Heart left ventricle (tissue), 16 donors: ENCODE measurements around the gene ATL2. TPM values are rescaled to one million over a fixed set of nuclear protein-coding genes. Genes with fewer than 3 reads are reported as not detected.

Source experiments
- ATAC-seq, 4 donors: fragments of 200-7000 bp; cut with Tn5 transposase; one replicate each; pipeline ENCODE4 v1.9.1; 2020 to 2022; ENCODE audit warnings: moderate library complexity in 4 of 4, mild to moderate bottlenecking in 3 of 4, moderate number of reproducible peaks in 1 of 4
- DNase-seq, 5 donors: peaks; one replicate each; pipeline ENCODE4 v3.0.0-alpha.2; 2020
- H3K27ac ChIP-seq, 12 donors: fragments of 200-600 bp; sonication (generic) in 4 of 12; one replicate each; pipeline versions ENCODE4 v1.5.0 to v1.8.0; 2016 to 2022; ENCODE audit warnings: mild to moderate bottlenecking in 2 of 12
- H3K27me3 ChIP-seq, 9 donors: fragments of 200-600 bp; sonication (generic) in 2 of 9; one replicate each; pipeline versions ENCODE4 v1.5.1 to v1.8.0; 2016 to 2022; ENCODE audit warnings: mild to moderate bottlenecking in 3 of 9
- H3K36me3 ChIP-seq, 9 donors: fragments of 200-600 bp; sonication (generic) in 2 of 9; one replicate each; pipeline versions ENCODE4 v1.5.0 to v1.8.0; 2018 to 2022; ENCODE audit warnings: mild to moderate bottlenecking in 2 of 9
- H3K4me1 ChIP-seq, 12 donors: fragments of 200-600 bp; sonication (generic) in 4 of 12; one replicate each; pipeline versions ENCODE4 v1.5.0 to v1.8.0; 2016 to 2022; ENCODE audit warnings: mild to moderate bottlenecking in 3 of 12
- H3K4me3 ChIP-seq, 12 donors: fragments of 200-600 bp; sonication (generic) in 4 of 12; one replicate each; pipeline versions ENCODE4 v1.5.0 to v1.8.0; 2017 to 2022; ENCODE audit warnings: mild to moderate bottlenecking in 9 of 12, moderate library complexity in 4 of 12
- H3K9me3 ChIP-seq, 12 donors: fragments of 200-600 bp; sonication (generic) in 4 of 12; one replicate each; pipeline versions ENCODE4 v1.5.0 to v1.8.0; 2016 to 2022; ENCODE audit warnings: mild to moderate bottlenecking in 1 of 12
- CTCF ChIP-seq, 12 donors: fragments of 200-600 bp; sonication (generic) in 4 of 12; IDR thresholded peaks; one replicate each; pipeline versions ENCODE4 v1.5.0 to v1.8.0; 2018 to 2022; ENCODE audit warnings: antibody characterized with exemption in 12 of 12, mild to moderate bottlenecking in 5 of 12
- POLR2A ChIP-seq, 2 donors: fragments of 450-650 bp; IDR thresholded peaks; one replicate each; pipeline ENCODE4 v1.6.1; 2017; ENCODE audit warnings: antibody characterized with exemption in 2 of 2, mild to moderate bottlenecking in 2 of 2, moderate library complexity in 2 of 2
- WGBS, 4 donors: extraction: QIAGEN DNeasy Blood & Tissue Kit in 2 of 4; methylation state at CpG; one replicate each; pipeline versions ENCODE4 v1.1.5 to v1.1.7; 2013 to 2018; 5-methylcytosine and 5-hydroxymethylcytosine counted together
- intact Hi-C, 10 donors: fragments of 100-400 bp; cut with DNase I; formaldehyde crosslinking; loops; one replicate each; pipeline versions ENCODE4 v1.11.1 to v1.14.2; 2022
- polyA plus RNA-seq, 2 donors: library from polyadenylated mRNA; stranded (reverse); fragments of 200-250 nt; gene quantifications; one replicate each; pipeline ENCODE4 v1.2.3, GENCODE V29; 2013
- total RNA-seq, 9 donors: library from RNA; depleted of rRNA in 2 of 9; stranded (reverse); fragments of >200 nt in 2 of 9; fragmentation: NEBNext Ultra II Directional in 3 of 9; extraction: Animal tissue kit (Norgen Biotek cat#: 25700) in 3 of 9; gene quantifications; one replicate each; pipeline versions ENCODE4 v1.1.0 to v1.2.4, GENCODE V29; 2016 to 2023
- donor health status: ischemic (EF 13 %, LVEDD 7.1; RV severe dilation, severe dysfunction).
- donor health status: healthy with polysubstance abuse.
- donor health status: DM: no; HTN: yes; CAD: no.
- donor health status: DM: no; HTN: no; CAD: no.
- donor health status: ischemic (EF 25% LVEDD 6.9; RV normal size, moderate dysfunction).
- donor health status: ischemic (EF 25% LVEDD 5.7; RV mildly dilated, moderate dysfunction).
- donor health status: healthy.
- donor health status: DM: yes; HTN: yes; CAD: no.
- donor health status: ischemic (EF 35%, LVEDD 5.7; RV mildly dilated, moderate dysfunction).
- donor health status: nonischemic (EF 11% LVEDD 7.7; RV severe dilation, severe dysfunction).
- donor health status: DM: yes; HTN: yes; CAD: no.
- donor health status: PGD.
- donor health status: ischemic (EF 29% LVEDD 5.4; RV normal size, mild dysfunction).
- donor health status: nonischemic (EF 23%, LVEDD 6.1; RV moderate dilation, normal function).

The ATL2 gene
- total and polyA plus RNA-seq, 11 donors = 8.7 to 41.9 (median 30.4) TPM

- H3K36me3 ChIP-seq = no peaks in the 10 kb centered on the region
- H3K4me3 ChIP-seq = no peak overlapping the region
- peak; percentile 49 to 92 (median 87) for ATAC-seq
- H3K27me3 ChIP-seq = no peaks in the 10 kb centered on the region
- peaks cover 0 to 5% (median 2%) of the 10 kb centered on the region in 12 donors for H3K9me3 ChIP-seq
- no peak for TF ChIP-seq CTCF (IDR thresholded peaks at IDR 0.05)
- TF ChIP-seq POLR2A (IDR thresholded peaks at IDR 0.05) = no peak
- peak overlapping the region; percentile 33 to 86 (median 65) for H3K27ac ChIP-seq
- WGBS, 4 donors = 49 to 59% (median 51%) methylated on average over 4 of the region's 4 CpGs
- H3K4me1 ChIP-seq = peaks cover 0 to 42% (median 18%) of the 10 kb centered on the region in 12 donors
- intact Hi-C loops = loop anchor here in 1 of 10 donors (2.0 kb wide), 1 partner anchor 30 kb away; the partner anchor contains the start of gene ATL2
- DNase-seq = peak in 4 of 5 donors; percentile 31 to 33 (median 32)
These were observed 30.1 kb upstream of the ATL2 start for GRCh38 chr2:38407111-38407682.

GRCh38 chr2:38406597-38407110 is 29.6 kb upstream of the ATL2 start:
- Histone ChIP-seq H3K4me3 (no peak overlapping the region), H3K36me3 (no peaks in the 10 kb centered on the region), H3K4me1 (peaks cover 0 to 42% (median 18%) of the 10 kb centered on the region in 12 donors), H3K27me3 (no peaks in the 10 kb centered on the region), H3K9me3 (no peaks in the 10 kb centered on the region), H3K27ac (peak overlapping the region; percentile 33 to 86 (median 65))
- DNase-seq (peak; percentile 26 to 72 (median 35)), ATAC-seq (peak in 3 of 4 donors; percentile 33 to 71 (median 39))
- WGBS, 4 donors = 52 to 63% (median 60%) methylated on average over 8 of the region's 8 CpGs
- intact Hi-C loops = loop anchor here in 1 of 10 donors (2.0 kb wide), 1 partner anchor 30 kb away; the partner anchor contains the start of gene ATL2
- no peak for TF ChIP-seq POLR2A (IDR thresholded peaks at IDR 0.05)
- TF ChIP-seq CTCF (IDR thresholded peaks at IDR 0.05) = no peak

GRCh38 chr2:38405917-38406596 is 29.0 kb upstream of the ATL2 start:
- Histone ChIP-seq H3K4me1 (peaks cover 0 to 42% (median 18%) of the 10 kb centered on the region in 12 donors), H3K36me3 (no peaks in the 10 kb centered on the region), H3K27me3 (no peaks in the 10 kb centered on the region), H3K4me3 (no peak overlapping the region), H3K27ac (peak overlapping the region; percentile 33 to 86 (median 65)), H3K9me3 (no peaks in the 10 kb centered on the region)
- intact Hi-C loops = loop anchor here in 1 of 10 donors (2.0 kb wide), 1 partner anchor 29 kb away; the partner anchor contains the start of gene ATL2
- TF ChIP-seq CTCF (IDR thresholded peaks at IDR 0.05) (no peak), POLR2A (IDR thresholded peaks at IDR 0.05) (no peak)
- DNase-seq (no peak), ATAC-seq (no peak)
- 72 to 77% (median 74%) methylated on average over 9 of the region's 9 CpGs for WGBS, 4 donors

- Histone ChIP-seq H3K36me3 (no peaks in the 10 kb centered on the region), H3K4me3 (no peak overlapping the region), H3K27ac (no peak overlapping the region), H3K9me3 (peaks cover 0 to 10% (median 0%) of the 10 kb centered on the region in 12 donors), H3K27me3 (no peaks in the 10 kb centered on the region), H3K4me1 (peaks cover 0 to 3% (median 0%) of the 10 kb centered on the region in 12 donors)
- intact Hi-C loops = no loop called here
- ATAC-seq = no peak
- no peak for DNase-seq
- TF ChIP-seq POLR2A (IDR thresholded peaks at IDR 0.05) = no peak
- TF ChIP-seq CTCF (IDR thresholded peaks at IDR 0.05) = no peak
These were observed 23.4 kb upstream of the ATL2 start for GRCh38 chr2:38400513-38400912.
